Activated CD4-positive, alpha-beta T cell treated with anti-CD3 and anti-CD28 coated beads, Interleukin-2, amount 50 U/mL, for 24 hours (primary cell): ENCODE results near the gene CDKL5.

Experiments
- DNase-seq, 2 donors: peaks; one replicate each; pipeline ENCODE4 v3.0.0-alpha.2; 2020; ENCODE audit warnings: low read depth in 1 of 2, low spot score in 1 of 2

Gene CDKL5

GRCh38 chrX:18455384-18455783, 30.0 kb downstream of the CDKL5 start:
- DNase-seq, result no peak

GRCh38 chrX:18457000-18457399, 31.6 kb downstream of the CDKL5 start:
- no peak for DNase-seq

DNA sequence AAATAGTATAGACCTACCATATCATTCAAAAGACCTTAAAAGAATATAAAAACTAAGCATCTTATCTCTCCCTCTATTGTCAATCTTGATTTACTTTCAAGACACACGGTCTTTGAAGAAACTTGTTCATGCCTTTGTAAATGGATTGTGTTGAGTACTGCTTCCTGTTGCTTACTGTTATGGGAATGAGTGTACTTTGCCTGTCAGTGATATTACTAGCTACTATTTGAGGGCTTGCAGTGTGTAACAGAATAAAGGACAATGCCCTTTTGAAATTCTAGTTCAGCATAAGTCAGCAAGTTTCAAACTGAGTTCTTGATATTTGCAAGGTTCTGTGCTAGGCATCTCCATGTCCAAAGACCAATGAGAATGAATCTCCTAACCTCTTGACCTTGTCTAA, 36.0 kb downstream of the CDKL5 start:
- no peak for DNase-seq

DNA sequence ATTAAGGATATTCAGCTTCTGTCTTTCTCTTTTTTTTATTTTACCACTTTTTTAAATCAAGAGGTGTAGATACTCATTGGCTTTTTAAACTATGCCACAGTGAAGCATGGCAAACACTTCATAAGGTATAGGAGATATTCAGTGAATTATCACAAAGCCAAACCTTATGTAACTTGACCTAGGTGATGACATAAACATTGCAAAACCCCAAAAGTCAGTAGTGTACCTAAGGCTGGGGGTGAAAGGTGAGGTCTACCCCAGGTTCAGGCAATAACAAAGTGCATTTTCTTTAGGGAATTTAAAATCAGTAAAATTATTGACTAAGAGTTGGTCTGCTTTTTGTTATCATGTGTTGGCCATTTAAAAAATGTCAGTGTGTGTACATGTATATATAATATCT, 39.1 kb downstream of the CDKL5 start:
- no peak for DNase-seq

- no peak for DNase-seq
Observed at GRCh38 chrX:18465051-18465450, 39.6 kb downstream of the CDKL5 start.

DNA sequence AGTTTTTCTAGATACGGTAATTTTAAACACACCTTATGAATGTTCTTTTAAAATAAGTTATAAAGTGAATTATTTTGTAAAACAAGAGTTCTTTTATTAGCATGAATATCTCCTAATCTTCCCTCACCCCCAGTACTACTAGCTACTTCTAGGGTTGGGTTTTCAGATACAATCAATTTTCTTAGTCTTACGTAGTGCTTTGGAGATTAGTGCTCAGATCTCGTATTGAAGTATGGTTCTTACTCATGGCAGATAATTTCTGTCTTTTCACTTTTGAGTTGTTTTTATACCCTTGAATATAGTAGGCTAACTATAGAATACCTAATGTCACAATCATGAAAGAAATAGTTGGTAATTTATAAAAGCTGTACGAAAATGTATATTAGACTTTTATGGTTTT, 43.2 kb downstream of the CDKL5 start:
- no peak for DNase-seq

GRCh38 chrX:18471296-18471695, 45.9 kb downstream of the CDKL5 start:
- DNase-seq, result no peak

DNA sequence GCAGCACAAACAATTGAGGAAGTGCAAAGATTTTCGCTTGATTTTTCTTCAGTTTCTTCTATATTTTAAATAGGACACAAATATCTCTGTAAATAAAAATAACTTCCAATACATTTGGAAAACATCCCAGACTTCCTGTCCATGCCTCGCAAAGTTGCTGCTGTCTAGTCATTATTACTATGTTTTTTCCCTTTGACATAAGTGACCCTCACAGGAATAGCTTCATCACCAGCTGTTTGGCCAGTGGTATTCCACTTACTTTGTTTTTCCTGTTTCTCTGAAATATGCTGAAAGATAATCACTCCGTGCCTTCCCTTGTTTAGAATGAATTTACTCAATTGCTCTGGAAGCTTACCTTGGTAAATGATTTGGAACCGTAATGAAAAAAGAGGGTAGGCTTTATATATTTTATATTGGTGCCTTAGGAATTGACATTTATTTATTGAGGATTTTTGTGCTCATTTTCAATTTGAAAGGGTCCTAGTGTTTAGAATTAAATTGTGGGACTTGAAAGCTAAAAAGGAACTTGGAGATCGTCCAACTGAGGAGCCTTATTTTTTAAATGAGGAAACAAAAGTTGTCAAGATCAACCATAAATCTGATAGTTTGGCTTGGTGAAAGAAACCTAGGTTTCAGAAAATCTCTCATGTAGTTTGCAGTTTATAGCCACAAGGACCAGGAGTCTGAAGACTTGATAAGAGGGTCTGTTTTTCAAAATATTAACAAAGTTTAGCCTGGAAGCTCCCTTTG, 65.6 kb downstream of the CDKL5 start:
- no peak for DNase-seq

GRCh38 chrX:18491587-18492340, 66.4 kb downstream of the CDKL5 start:
- no peak for DNase-seq

GRCh38 chrX:18534949-18535348, 109.5 kb downstream of the CDKL5 start:
- DNase-seq, result no peak

DNA sequence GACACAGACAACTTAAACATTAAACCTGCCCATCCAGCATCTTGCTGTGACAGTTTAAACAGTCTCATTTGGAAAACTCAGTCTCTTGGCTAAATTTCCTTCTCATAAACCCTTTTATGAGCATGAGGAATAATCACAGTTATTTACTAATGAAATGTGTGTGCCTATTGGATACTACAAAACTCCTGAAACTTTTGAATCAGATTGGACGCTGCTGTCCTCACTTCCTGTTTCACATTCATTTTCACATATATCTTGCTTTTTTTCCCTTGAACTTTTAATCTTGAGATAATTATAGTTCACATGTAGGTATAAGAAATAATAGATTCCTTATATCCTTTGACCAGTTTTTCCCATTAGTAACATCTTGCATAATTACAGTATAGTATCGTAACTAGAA, 111.7 kb downstream of the CDKL5 start:
- DNase-seq, result no peak

DNA sequence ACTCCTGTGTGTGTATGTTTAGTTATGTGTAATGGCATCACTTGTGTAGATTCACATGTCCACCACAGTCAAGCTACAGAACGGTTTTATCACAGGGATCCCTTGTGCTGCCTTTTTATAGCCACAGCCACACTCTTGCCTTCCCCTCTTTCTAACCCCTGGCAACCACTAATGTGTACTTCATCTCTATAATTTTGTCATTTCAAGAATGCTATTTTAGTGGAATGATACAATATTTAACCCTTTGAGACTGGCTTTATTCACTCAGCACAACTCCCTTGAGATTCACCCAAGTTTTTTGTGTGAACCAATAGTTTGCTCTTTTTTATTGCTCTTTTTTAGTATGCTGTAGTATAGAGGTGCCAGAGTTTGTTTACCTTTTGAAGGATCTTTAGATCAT, 112.1 kb downstream of the CDKL5 start:
- DNase-seq, result no peak

GRCh38 chrX:18542131-18542530, 116.7 kb downstream of the CDKL5 start:
- DNase-seq, result no peak

GRCh38 chrX:18542905-18543304, 117.5 kb downstream of the CDKL5 start:
- no peak for DNase-seq

DNA sequence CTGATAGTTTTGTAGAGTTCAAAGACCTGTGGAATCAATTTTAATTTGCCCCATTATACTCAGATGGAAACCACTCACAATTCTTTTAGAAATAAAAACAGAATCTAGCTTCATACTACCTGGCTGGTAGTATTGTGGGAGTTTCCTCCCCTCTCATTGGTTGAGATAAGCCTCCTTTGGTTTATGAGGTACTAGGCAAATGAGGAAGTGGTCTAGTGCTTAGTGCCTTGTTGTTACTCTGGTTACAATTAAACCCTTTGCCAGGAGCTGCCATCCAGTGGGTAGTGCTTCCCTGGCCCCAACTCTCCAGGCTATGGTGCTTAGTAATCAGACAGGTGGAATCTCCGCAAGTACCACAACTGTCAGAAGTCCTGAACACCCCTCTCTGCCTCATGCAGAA, 118.3 kb downstream of the CDKL5 start:
- DNase-seq, result no peak

- no peak for DNase-seq
Observed at GRCh38 chrX:18545771-18546170, 120.4 kb downstream of the CDKL5 start.

DNA sequence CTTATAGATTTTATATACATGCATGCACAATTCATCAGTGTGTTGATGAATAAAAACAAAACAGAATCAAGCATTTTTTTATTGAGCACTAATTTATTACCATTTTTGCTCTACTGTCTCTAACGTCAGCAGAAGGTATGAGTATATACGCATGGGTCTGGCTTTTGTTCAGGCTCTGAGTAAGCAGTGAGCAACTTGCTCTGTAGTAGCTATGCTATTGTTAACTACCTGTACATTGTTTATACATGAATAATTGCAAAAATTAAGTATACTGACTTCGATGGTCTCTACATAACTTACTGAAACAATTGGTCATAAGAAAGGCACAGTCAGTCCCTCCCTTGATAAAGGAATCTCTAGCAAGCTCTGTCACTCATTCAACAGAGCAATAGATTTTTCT, 123.6 kb downstream of the CDKL5 start:
- no peak for DNase-seq

GRCh38 chrX:18549643-18550042, 124.2 kb downstream of the CDKL5 start:
- no peak for DNase-seq

GRCh38 chrX:18557879-18558278, 132.5 kb downstream of the CDKL5 start:
- DNase-seq, result no peak

DNA sequence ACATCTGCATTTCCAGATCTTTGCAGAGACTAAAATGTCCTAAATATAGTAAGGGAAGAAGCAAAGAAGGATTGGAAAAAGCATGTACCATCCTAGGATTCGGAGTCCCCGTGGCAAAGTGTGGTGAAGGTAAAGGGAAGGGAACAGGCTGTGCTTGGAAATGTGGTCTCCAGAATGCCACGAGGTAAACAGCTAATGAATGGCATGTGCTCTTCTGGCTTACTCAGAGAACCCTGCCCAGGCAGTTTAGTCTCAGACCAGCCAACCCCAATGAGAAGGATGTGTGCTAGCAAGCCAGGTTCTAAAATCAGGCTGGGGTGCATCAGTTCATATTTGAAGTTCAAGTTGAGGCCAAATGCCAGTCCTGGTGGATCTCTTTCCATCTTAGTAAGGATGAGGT, 133.4 kb downstream of the CDKL5 start:
- no peak for DNase-seq

- DNase-seq, result no peak
Observed at GRCh38 chrX:18561020-18561419, 135.6 kb downstream of the CDKL5 start.

GRCh38 chrX:18565727-18566126, 140.3 kb downstream of the CDKL5 start:
- DNase-seq, result no peak

DNA sequence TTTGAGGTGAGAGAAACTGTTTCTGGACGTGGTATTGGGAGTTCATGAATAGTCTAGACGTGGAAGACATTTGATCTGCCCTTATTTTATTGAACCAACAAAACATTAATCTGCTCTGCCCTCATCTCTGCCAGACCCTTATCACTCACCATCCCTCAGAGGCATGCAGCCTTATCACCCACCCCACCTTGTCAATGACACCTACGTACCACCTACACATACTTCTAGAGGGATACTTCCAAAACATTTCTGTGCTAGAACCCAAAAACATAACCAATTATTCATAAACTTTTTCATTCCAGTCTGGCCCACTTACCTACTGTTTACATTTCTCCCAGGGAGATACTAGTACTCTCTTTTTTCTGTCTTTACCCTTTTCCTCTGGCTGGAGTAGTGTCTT, 141.3 kb downstream of the CDKL5 start:
- DNase-seq, result no peak
